MM.1S (cell line): ENCODE measurements around the gene WDFY1.

ENCODE experiments used
- DNase-seq: peaks from one replicate; pipeline ENCODE4 v3.0.0-alpha.2; 2015
- H2AFZ ChIP-seq: fragments of 300-600 bp; sonication (generic); 2 replicates; pipeline ENCODE4 v1.6.0; 2016; ENCODE audit warnings: antibody characterized with exemption, low read length
- H3F3A ChIP-seq: fragments of 300-600 bp; sonication (generic); 2 replicates; pipeline ENCODE4 v1.6.1; 2016; ENCODE audit warnings: mild to moderate bottlenecking, antibody characterized with exemption, low read length, moderate library complexity, mixed read lengths; ENCODE audit not compliant: insufficient read depth
- H3K27ac ChIP-seq: fragments of 300-600 bp; sonication (generic); 2 replicates; pipeline ENCODE4 v1.5.1; 2016; ENCODE audit warnings: mild to moderate bottlenecking, low read length
- H3K27me3 ChIP-seq: fragments of 300-600 bp; sonication (generic); replicated peaks from 2 replicates; pipeline ENCODE4 v1.6.0; 2016; ENCODE audit warnings: low read length; ENCODE audit not compliant: insufficient read depth
- H3K36me3 ChIP-seq: fragments of 300-600 bp; sonication (generic); replicated peaks from 2 replicates; pipeline ENCODE4 v1.6.1; 2016; ENCODE audit warnings: mild to moderate bottlenecking, low read length, mixed read lengths; ENCODE audit not compliant: insufficient read depth
- H3K4me1 ChIP-seq: fragments of 300-600 bp; sonication (generic); 2 replicates; pipeline ENCODE4 v1.6.1; 2016; ENCODE audit warnings: low read length, mixed read lengths
- H3K4me2 ChIP-seq: fragments of 300-600 bp; sonication (generic); 2 replicates; pipeline ENCODE4 v1.6.0; 2016; ENCODE audit warnings: low read depth, low read length
- H3K4me3 ChIP-seq: fragments of 300-600 bp; sonication (generic); 2 replicates; pipeline ENCODE4 v1.5.1; 2016; ENCODE audit warnings: low read length, mixed read lengths
- H3K79me2 ChIP-seq: fragments of 300-600 bp; sonication (generic); 2 replicates; pipeline ENCODE4 v1.6.1; 2016; ENCODE audit warnings: mixed run types, low read length, mixed read lengths
- H3K9ac ChIP-seq: fragments of 300-600 bp; sonication (generic); 2 replicates; pipeline ENCODE4 v1.6.1; 2016; ENCODE audit warnings: low read length, mixed read lengths
- H3K9me2 ChIP-seq: fragments of 300-600 bp; sonication (generic); replicated peaks from 2 replicates; pipeline ENCODE4 v1.6.1; 2016; ENCODE audit warnings: mild to moderate bottlenecking, low read length, mixed read lengths; ENCODE audit not compliant: insufficient read depth
- H3K9me3 ChIP-seq: fragments of 300-600 bp; sonication (generic); replicated peaks from 2 replicates; pipeline ENCODE4 v1.6.1; 2016; ENCODE audit warnings: mild to moderate bottlenecking, low read length, mixed read lengths; ENCODE audit not compliant: insufficient read depth
- H4K20me1 ChIP-seq: fragments of 300-600 bp; sonication (generic); 2 replicates; pipeline ENCODE4 v1.6.1; 2016; ENCODE audit warnings: mild to moderate bottlenecking, low read length, moderate library complexity, mixed read lengths; ENCODE audit not compliant: insufficient read depth
- EZH2 ChIP-seq: fragments of 300-600 bp; sonication (generic); optimal IDR thresholded peaks from 2 replicates; pipeline ENCODE3; 2017; ENCODE audit warnings: low read depth, mild to moderate bottlenecking, antibody characterized with exemption, low read length, mixed read lengths
- EZH2phosphoT487 ChIP-seq: fragments of 300-600 bp; sonication (generic); IDR thresholded peaks from 2 replicates; pipeline ENCODE4 v1.6.1; 2018; ENCODE audit warnings: antibody characterized with exemption, low read length
- TF ChIP-seq, protein P1 (sequence below): fragments of 300-600 bp; sonication (generic); IDR thresholded peaks from 2 replicates; pipeline ENCODE4 v1.5.1; 2016; ENCODE audit warnings: antibody characterized with exemption, low read length, mixed read lengths

WDFY1 gene

DNA sequence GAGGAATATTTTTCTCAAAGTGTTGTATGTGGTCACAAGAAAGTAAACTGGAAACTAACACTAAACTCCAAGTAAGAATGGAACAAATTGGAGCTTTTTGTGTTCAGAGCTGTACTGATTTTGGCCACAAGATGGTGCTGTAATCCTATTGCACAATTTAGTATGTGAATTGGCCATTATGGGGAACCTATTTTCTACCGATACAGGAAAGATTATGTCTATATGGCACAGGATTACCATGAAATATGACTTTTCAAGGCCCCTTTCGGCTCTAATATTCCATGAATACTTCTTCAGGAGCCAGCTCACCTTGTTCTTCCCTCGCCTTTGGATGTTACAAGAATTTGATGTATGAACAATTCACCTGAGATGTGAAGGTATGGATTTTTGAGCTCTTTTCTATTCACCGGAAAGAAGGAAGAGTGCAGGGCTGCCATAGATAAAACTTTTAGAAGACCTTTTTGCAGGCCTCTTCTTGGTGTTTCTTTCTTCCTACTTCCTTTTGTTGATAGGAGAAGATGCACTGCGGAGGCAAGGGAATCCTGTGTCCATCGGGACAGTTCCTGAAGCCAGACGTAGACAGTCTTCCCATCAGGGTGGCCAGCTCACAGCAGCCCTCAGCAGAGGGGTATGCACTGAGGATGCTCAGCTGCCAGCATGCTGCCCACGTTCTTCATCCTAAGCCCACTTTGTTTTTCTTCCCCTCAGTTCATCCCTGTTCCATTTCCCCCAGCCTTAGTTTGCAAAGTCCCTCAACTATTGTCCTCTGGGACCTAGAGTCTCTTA is 25.4 kb upstream of the WDFY1 start:
- Histone ChIP-seq H3K9me3 (no peaks in the 10 kb centered on the region), H3K4me3 (no peak overlapping the region), H3F3A (no peaks in the 10 kb centered on the region), H3K4me2 (no peak overlapping the region), H3K27me3 (no peaks in the 10 kb centered on the region), H3K9ac (no peak overlapping the region), H2AFZ (no peak overlapping the region), H3K79me2 (no peaks in the 10 kb centered on the region), H3K36me3 (no peaks in the 10 kb centered on the region; the same call in none of the 2 replicates), H3K27ac (no peak overlapping the region), H3K9me2 (no peaks in the 10 kb centered on the region), H4K20me1 (no peaks in the 10 kb centered on the region), H3K4me1 (no peaks in the 10 kb centered on the region)
- DNase-seq, result peak; percentile 59
- TF ChIP-seq EZH2phosphoT487 (no peak), EZH2 (no peak)
- TF ChIP-seq, protein P1, sequence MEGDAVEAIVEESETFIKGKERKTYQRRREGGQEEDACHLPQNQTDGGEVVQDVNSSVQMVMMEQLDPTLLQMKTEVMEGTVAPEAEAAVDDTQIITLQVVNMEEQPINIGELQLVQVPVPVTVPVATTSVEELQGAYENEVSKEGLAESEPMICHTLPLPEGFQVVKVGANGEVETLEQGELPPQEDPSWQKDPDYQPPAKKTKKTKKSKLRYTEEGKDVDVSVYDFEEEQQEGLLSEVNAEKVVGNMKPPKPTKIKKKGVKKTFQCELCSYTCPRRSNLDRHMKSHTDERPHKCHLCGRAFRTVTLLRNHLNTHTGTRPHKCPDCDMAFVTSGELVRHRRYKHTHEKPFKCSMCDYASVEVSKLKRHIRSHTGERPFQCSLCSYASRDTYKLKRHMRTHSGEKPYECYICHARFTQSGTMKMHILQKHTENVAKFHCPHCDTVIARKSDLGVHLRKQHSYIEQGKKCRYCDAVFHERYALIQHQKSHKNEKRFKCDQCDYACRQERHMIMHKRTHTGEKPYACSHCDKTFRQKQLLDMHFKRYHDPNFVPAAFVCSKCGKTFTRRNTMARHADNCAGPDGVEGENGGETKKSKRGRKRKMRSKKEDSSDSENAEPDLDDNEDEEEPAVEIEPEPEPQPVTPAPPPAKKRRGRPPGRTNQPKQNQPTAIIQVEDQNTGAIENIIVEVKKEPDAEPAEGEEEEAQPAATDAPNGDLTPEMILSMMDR, result peak; percentile 85

DNA sequence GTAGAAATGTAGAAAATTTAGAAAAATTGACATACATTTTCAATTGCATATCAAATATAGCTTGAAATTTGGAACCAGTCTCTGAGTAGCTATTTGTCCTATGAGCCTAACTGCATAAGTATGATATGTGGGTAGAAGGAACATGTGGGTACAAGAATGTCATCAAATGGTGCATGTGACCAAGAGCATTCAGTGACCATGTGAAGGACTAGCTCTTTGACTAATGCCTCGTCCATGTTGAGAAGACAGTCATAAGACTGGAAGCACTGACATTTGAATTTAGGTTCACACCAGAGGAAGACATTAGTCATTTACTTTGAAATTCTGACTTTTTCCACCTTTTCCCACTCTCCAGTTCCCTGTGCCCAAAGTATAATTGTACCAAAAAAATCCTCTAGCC is 24.7 kb upstream of the WDFY1 start:
- DNase-seq, result no peak

DNA sequence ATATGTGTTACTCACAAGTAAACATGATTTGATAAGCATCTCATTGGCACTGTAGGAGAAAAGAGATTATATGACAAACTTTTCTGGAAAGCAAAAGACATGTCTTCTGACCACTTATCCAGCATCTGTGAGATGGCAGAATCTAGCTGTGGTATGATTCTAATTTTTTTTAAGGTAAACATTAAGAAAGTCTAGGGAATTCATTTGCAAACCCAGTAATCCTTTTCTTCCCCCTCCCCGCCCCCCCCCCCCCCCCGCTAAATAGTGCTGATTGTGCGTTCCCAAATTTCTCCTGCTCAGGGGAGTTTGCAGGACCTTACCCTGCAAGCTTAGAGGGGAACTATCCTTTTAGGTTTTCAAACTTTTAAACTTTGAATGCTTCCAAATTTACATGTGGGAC is 24.2 kb upstream of the WDFY1 start:
- TF ChIP-seq, protein P1, result no peak
- TF ChIP-seq EZH2phosphoT487 (no peak), EZH2 (no peak)
- Histone ChIP-seq H3K9me2 (no peaks in the 10 kb centered on the region), H3K9ac (no peak overlapping the region), H3K4me3 (no peak overlapping the region), H3K36me3 (no peaks in the 10 kb centered on the region; the same call in none of the 2 replicates), H2AFZ (no peak overlapping the region), H3K27me3 (no peaks in the 10 kb centered on the region), H3K4me2 (no peak overlapping the region), H3K27ac (no peak overlapping the region), H3K9me3 (no peaks in the 10 kb centered on the region), H4K20me1 (no peaks in the 10 kb centered on the region), H3K4me1 (no peaks in the 10 kb centered on the region), H3F3A (no peaks in the 10 kb centered on the region), H3K79me2 (0 out of 2 replicates have a peak, but pooled peaks cover 5% of the 10 kb centered on the region)
- DNase-seq, result no peak

More for the DNA sequence above, 24.7 kb upstream of the WDFY1 start:
- TF ChIP-seq EZH2phosphoT487, result no peak
- TF ChIP-seq EZH2, result no peak
- TF ChIP-seq, protein P1, result no peak
- H3K4me3 ChIP-seq, result no peak overlapping the region
- H3K4me1 ChIP-seq, result no peaks in the 10 kb centered on the region
- no peak overlapping the region for H2AFZ ChIP-seq
- no peak overlapping the region for H3K9ac ChIP-seq
- H3K36me3 ChIP-seq, result no peaks in the 10 kb centered on the region; the same call in none of the 2 replicates
- no peaks in the 10 kb centered on the region for H3K27me3 ChIP-seq
- no peak overlapping the region for H3K4me2 ChIP-seq
- no peaks in the 10 kb centered on the region for H3K9me2 ChIP-seq
- H3F3A ChIP-seq, result no peaks in the 10 kb centered on the region
- no peaks in the 10 kb centered on the region for H4K20me1 ChIP-seq
- H3K79me2 ChIP-seq, result 0 out of 2 replicates have a peak, but pooled peaks cover 5% of the 10 kb centered on the region
- H3K27ac ChIP-seq, result no peak overlapping the region
- H3K9me3 ChIP-seq, result no peaks in the 10 kb centered on the region
